Mesenchymal stem cell (in vitro differentiated cells and primary cell): ENCODE data around the gene LPCAT3.

Experiments
- DNase-seq: peaks from one replicate; pipeline ENCODE4 v3.0.0-alpha.2; 2013
- H2AFZ ChIP-seq: one replicate; pipeline ENCODE4 v1.6.1; 2013; ENCODE audit warnings: low read depth, mild to moderate bottlenecking, control low read depth, inconsistent platforms, low read length, moderate library complexity
- H2AK5ac ChIP-seq: 2 replicates; pipeline ENCODE4 v1.6.1; 2013; ENCODE audit warnings: low read length, moderate library complexity, mild to moderate bottlenecking, inconsistent platforms; ENCODE audit not compliant: severe bottlenecking
- H2BK120ac ChIP-seq: one replicate; pipeline ENCODE4 v1.6.1; 2013; ENCODE audit warnings: low read depth, mild to moderate bottlenecking, inconsistent platforms, low read length, moderate library complexity
- H2BK12ac ChIP-seq, 2 experiments: one replicate each; pipeline ENCODE4 v1.6.1; 2013; ENCODE audit warnings: inconsistent platforms in 2 of 2, low read length in 2 of 2, mild to moderate bottlenecking in 2 of 2, moderate library complexity in 2 of 2, control low read depth in 1 of 2
- H2BK15ac ChIP-seq: one replicate; pipeline ENCODE4 v1.6.1; 2013; ENCODE audit warnings: mild to moderate bottlenecking, low read depth, inconsistent platforms; ENCODE audit not compliant: poor library complexity, severe bottlenecking
- H2BK5ac ChIP-seq: 2 replicates; pipeline ENCODE4 v1.6.1; 2013; ENCODE audit warnings: low read depth, mild to moderate bottlenecking, low read length, control low read depth, inconsistent platforms; ENCODE audit not compliant: poor library complexity, severe bottlenecking
- H3K14ac ChIP-seq, 2 experiments: one replicate each; pipeline ENCODE4 v1.6.1; 2013; ENCODE audit warnings: inconsistent platforms in 2 of 2, low read length in 2 of 2, control low read depth in 1 of 2, mild to moderate bottlenecking in 1 of 2, moderate library complexity in 1 of 2
- H3K18ac ChIP-seq, 2 experiments: one replicate each; pipeline ENCODE4 v1.6.1; 2013; ENCODE audit warnings: inconsistent platforms in 2 of 2, low read length in 2 of 2, control low read depth in 1 of 2, low read depth in 1 of 2, mild to moderate bottlenecking in 1 of 2
- H3K23ac ChIP-seq, 2 experiments: one replicate each; pipeline ENCODE4 v1.6.1; 2013; ENCODE audit warnings: inconsistent platforms in 2 of 2, low read length in 2 of 2, mild to moderate bottlenecking in 2 of 2, moderate library complexity in 2 of 2, control low read depth in 1 of 2
- H3K27ac ChIP-seq: 2 replicates; pipeline ENCODE4 v1.5.1; 2013; ENCODE audit warnings: mild to moderate bottlenecking, moderate library complexity, low read length, control low read depth, inconsistent platforms; ENCODE audit not compliant: poor library complexity, severe bottlenecking
- H3K27me3 ChIP-seq, 2 experiments: 2 replicates each; pipeline versions ENCODE4 v1.6.1 to v1.7.0; 2013; ENCODE audit warnings: low read length in 2 of 2, mild to moderate bottlenecking in 2 of 2, moderate library complexity in 2 of 2, control low read depth in 1 of 2, inconsistent platforms in 1 of 2; ENCODE audit not compliant: control insufficient read depth in 1 of 2, insufficient read depth in 1 of 2
- H3K36me3 ChIP-seq, 2 experiments: 2 replicates each; pipeline versions ENCODE4 v1.6.1 to v1.7.0; 2013; ENCODE audit warnings: low read length in 2 of 2, control low read depth in 1 of 2, inconsistent platforms in 1 of 2, low read depth in 1 of 2, mild to moderate bottlenecking in 1 of 2; ENCODE audit not compliant: insufficient read depth in 2 of 2, control insufficient read depth in 1 of 2
- H3K4ac ChIP-seq, 2 experiments: one replicate each; pipeline ENCODE4 v1.6.1; 2013; ENCODE audit warnings: inconsistent platforms in 2 of 2, low read length in 2 of 2, mild to moderate bottlenecking in 2 of 2, moderate library complexity in 2 of 2, control low read depth in 1 of 2, low read depth in 1 of 2
- H3K4me1 ChIP-seq: 2 replicates; pipeline ENCODE4 v1.6.1; 2013; ENCODE audit warnings: low read depth, low read length, control low read depth; ENCODE audit not compliant: control insufficient read depth, insufficient read depth
- H3K4me2 ChIP-seq: 2 replicates; pipeline ENCODE4 v1.6.1; 2013; ENCODE audit warnings: low read length, mild to moderate bottlenecking, inconsistent platforms; ENCODE audit not compliant: poor library complexity, severe bottlenecking
- H3K4me3 ChIP-seq, 2 experiments: 2 replicates each; pipeline versions ENCODE4 v1.5.1 to v1.7.0; 2013; ENCODE audit warnings: low read length in 2 of 2, mild to moderate bottlenecking in 2 of 2, control low read depth in 1 of 2, low read depth in 1 of 2; ENCODE audit not compliant: insufficient read depth in 1 of 2
- H3K79me1 ChIP-seq: replicated peaks from 2 replicates; pipeline ENCODE4 v1.6.1; 2013; ENCODE audit warnings: mild to moderate bottlenecking, control low read depth, low read length, inconsistent platforms; ENCODE audit not compliant: poor library complexity, severe bottlenecking
- H3K9ac ChIP-seq: 2 replicates; pipeline ENCODE4 v1.7.0; 2013; ENCODE audit warnings: mild to moderate bottlenecking, low read length, moderate library complexity
- H3K9me3 ChIP-seq: 2 replicates; pipeline ENCODE4 v1.7.0; 2013; ENCODE audit warnings: mild to moderate bottlenecking, low read length; ENCODE audit not compliant: control insufficient read depth
- H4K8ac ChIP-seq: one replicate; pipeline ENCODE4 v1.6.1; 2013; ENCODE audit warnings: inconsistent platforms, mild to moderate bottlenecking, low read length, moderate library complexity
- H4K91ac ChIP-seq: one replicate; pipeline ENCODE4 v1.6.1; 2013; ENCODE audit warnings: mild to moderate bottlenecking, low read length, inconsistent platforms
- WGBS: methylation state at CpG from one replicate; pipeline ENCODE4 v1.1.7; 2013; ENCODE audit warnings: mixed read lengths; 5-methylcytosine and 5-hydroxymethylcytosine counted together

Gene LPCAT3

GRCh38 chr12:6943722-6944380 is 74.4 kb downstream of the LPCAT3 start, which contains the start of the genes C12orf57 and RNU7-1:
Gene C12orf57, plus strand, starts transcription at chr12:6944022. Its CDS starts 100 bp downstream, at chr12:6944122.
Gene RNU7-1, plus strand, starts transcription at chr12:6943816.
- H2BK15ac ChIP-seq, result peak within 1 kb of the TSS; percentile 58
- H2BK12ac ChIP-seq, result peak within 1 kb of the TSS; percentile 8 to 14
- peak within 1 kb of the TSS; percentile 36 for H2AFZ ChIP-seq
- H3K9ac ChIP-seq, result peak within 1 kb of the TSS; percentile 93
- H3K27me3 ChIP-seq, result no peaks in the 10 kb centered on the region
- peak within 1 kb of the TSS in 1 of 2 experiments; percentile 35 for H3K23ac ChIP-seq
- peaks cover 39 to 41% of the 10 kb centered on the region in 2 experiments for H3K36me3 ChIP-seq
- peak within 1 kb of the TSS; percentile 5 for H2BK5ac ChIP-seq
- peak within 1 kb of the TSS; percentile 68 for H4K8ac ChIP-seq
- peak within 1 kb of the TSS; percentile 86 for H2AK5ac ChIP-seq
- H3K9me3 ChIP-seq, result no peaks in the 10 kb centered on the region
- peak within 1 kb of the TSS; percentile 85 for H3K4me2 ChIP-seq
- peak within 1 kb of the TSS; percentile 58 to 82 for H3K4me3 ChIP-seq
- 1% methylated on average over 29 of the region's 31 CpGs for WGBS
- H3K14ac ChIP-seq, result peak within 1 kb of the TSS in 1 of 2 experiments; percentile 35
- peaks cover 33% of the 10 kb centered on the region for H3K4me1 ChIP-seq
- H3K18ac ChIP-seq, result peak within 1 kb of the TSS; percentile 44 to 68
- peak within 1 kb of the TSS; percentile 40 for H4K91ac ChIP-seq
- peak within 1 kb of the TSS; percentile 94 for H3K27ac ChIP-seq
- peak within 1 kb of the TSS; percentile 62 to 88 for H3K4ac ChIP-seq
- H3K79me1 ChIP-seq, result peaks cover 12% of the 10 kb centered on the region
- no peak within 1 kb of the TSS for H2BK120ac ChIP-seq
- peak; percentile 96 for DNase-seq

- H3K79me1 ChIP-seq, result peaks cover 14% of the 10 kb centered on the region
- H2BK15ac ChIP-seq, result no peak overlapping the region
- H3K9ac ChIP-seq, result peak overlapping the region; percentile 93
- H2BK120ac ChIP-seq, result no peak overlapping the region
- peak overlapping the region; percentile 38 for H2AK5ac ChIP-seq
- H2BK5ac ChIP-seq, result no peak overlapping the region
- H3K27me3 ChIP-seq, result no peaks in the 10 kb centered on the region
- no peaks in the 10 kb centered on the region for H3K9me3 ChIP-seq
- peaks cover 34% of the 10 kb centered on the region for H3K4me1 ChIP-seq
- peaks cover 44 to 46% of the 10 kb centered on the region in 2 experiments for H3K36me3 ChIP-seq
- no peak overlapping the region for H3K14ac ChIP-seq
- H3K27ac ChIP-seq, result peak overlapping the region; percentile 94
- no peak overlapping the region for H4K91ac ChIP-seq
- peak overlapping the region; percentile 68 for H4K8ac ChIP-seq
- no peak overlapping the region for H3K18ac ChIP-seq
- 4% methylated on average over 10 of the region's 13 CpGs for WGBS
- no peak overlapping the region for H2AFZ ChIP-seq
- H3K4me3 ChIP-seq, result peak overlapping the region in 1 of 2 experiments; percentile 82
- peak overlapping the region in 1 of 2 experiments; percentile 32 for H3K4ac ChIP-seq
- peak overlapping the region; percentile 3 for H3K4me2 ChIP-seq
- H3K23ac ChIP-seq, result no peak overlapping the region
- H2BK12ac ChIP-seq, result no peak overlapping the region
- DNase-seq, result peak; percentile 97
Measured at GRCh38 chr12:6943389-6943721, 74.9 kb downstream of the LPCAT3 start.

- peaks cover 42% of the 10 kb centered on the region for H3K4me1 ChIP-seq
- H3K27me3 ChIP-seq, result no peaks in the 10 kb centered on the region
- H3K4me3 ChIP-seq, result peak overlapping the region in 1 of 2 experiments; percentile 30
- no peak for DNase-seq
- peaks cover 11% of the 10 kb centered on the region for H3K79me1 ChIP-seq
- H2AFZ ChIP-seq, result no peak overlapping the region
- H2BK15ac ChIP-seq, result peak overlapping the region; percentile 20
- H3K18ac ChIP-seq, result no peak overlapping the region
- H3K9me3 ChIP-seq, result no peaks in the 10 kb centered on the region
- no peak overlapping the region for H3K4ac ChIP-seq
- peak overlapping the region; percentile 93 for H3K9ac ChIP-seq
- H3K23ac ChIP-seq, result no peak overlapping the region
- H2BK5ac ChIP-seq, result no peak overlapping the region
- peak overlapping the region in 1 of 2 experiments; percentile 74 for H2BK12ac ChIP-seq
- no peak overlapping the region for H3K14ac ChIP-seq
- 98% methylated on average over 11 of the region's 11 CpGs for WGBS
- no peak overlapping the region for H2AK5ac ChIP-seq
- H4K91ac ChIP-seq, result no peak overlapping the region
- H3K36me3 ChIP-seq, result peaks cover 44 to 53% of the 10 kb centered on the region in 2 experiments
- no peak overlapping the region for H2BK120ac ChIP-seq
- peak overlapping the region; percentile 47 for H3K27ac ChIP-seq
- H3K4me2 ChIP-seq, result no peak overlapping the region
- peak overlapping the region; percentile 47 for H4K8ac ChIP-seq
Measured at GRCh38 chr12:6942331-6942665, 76.0 kb downstream of the LPCAT3 start.

GRCh38 chr12:6941782-6942181 is 76.5 kb downstream of the LPCAT3 start:
- Histone ChIP-seq H2BK5ac (no peak overlapping the region), H4K91ac (no peak overlapping the region), H4K8ac (no peak overlapping the region), H2BK12ac (no peak overlapping the region), H2AK5ac (no peak overlapping the region), H3K36me3 (peaks cover 47 to 58% of the 10 kb centered on the region in 2 experiments), H2AFZ (no peak overlapping the region), H3K23ac (no peak overlapping the region), H3K4me3 (no peak overlapping the region), H2BK120ac (no peak overlapping the region), H3K4me2 (no peak overlapping the region), H3K27me3 (no peaks in the 10 kb centered on the region), H3K79me1 (peaks cover 11% of the 10 kb centered on the region), H3K4ac (no peak overlapping the region), H2BK15ac (no peak overlapping the region), H3K9ac (no peak overlapping the region), H3K27ac (no peak overlapping the region), H3K14ac (no peak overlapping the region), H3K18ac (no peak overlapping the region), H3K9me3 (no peaks in the 10 kb centered on the region), H3K4me1 (peaks cover 43% of the 10 kb centered on the region)
- DNase-seq, result no peak
- 100% methylated on average over 1 of the region's 12 CpGs for WGBS
